Stimulated activated CD8-positive, alpha-beta memory T cell treated with anti-CD3 and anti-CD28 coated beads, Interleukin-2, amount 100 ng/mL, for 1 hour (primary cell): Measurements from ENCODE around the gene TREM2.
"Not testable (repeated sequence)": the region's sequence is repeated elsewhere in the genome, so short reads cannot be mapped to it uniquely, and the experiment has no call there.

Source experiments
- DNase-seq, 2 donors: peaks; one replicate each; pipeline ENCODE4 v3.0.0-alpha.2; 2020; ENCODE audit warnings: low read depth in 2 of 2

The TREM2 gene

GRCh38 chr6:41162687-41163418 is at the start of gene TREM2:
Gene TREM2, minus strand, starts transcription at chr6:41163116. Its CDS starts 34 bp downstream, at chr6:41163082.
- DNase-seq = no peak

DNA sequence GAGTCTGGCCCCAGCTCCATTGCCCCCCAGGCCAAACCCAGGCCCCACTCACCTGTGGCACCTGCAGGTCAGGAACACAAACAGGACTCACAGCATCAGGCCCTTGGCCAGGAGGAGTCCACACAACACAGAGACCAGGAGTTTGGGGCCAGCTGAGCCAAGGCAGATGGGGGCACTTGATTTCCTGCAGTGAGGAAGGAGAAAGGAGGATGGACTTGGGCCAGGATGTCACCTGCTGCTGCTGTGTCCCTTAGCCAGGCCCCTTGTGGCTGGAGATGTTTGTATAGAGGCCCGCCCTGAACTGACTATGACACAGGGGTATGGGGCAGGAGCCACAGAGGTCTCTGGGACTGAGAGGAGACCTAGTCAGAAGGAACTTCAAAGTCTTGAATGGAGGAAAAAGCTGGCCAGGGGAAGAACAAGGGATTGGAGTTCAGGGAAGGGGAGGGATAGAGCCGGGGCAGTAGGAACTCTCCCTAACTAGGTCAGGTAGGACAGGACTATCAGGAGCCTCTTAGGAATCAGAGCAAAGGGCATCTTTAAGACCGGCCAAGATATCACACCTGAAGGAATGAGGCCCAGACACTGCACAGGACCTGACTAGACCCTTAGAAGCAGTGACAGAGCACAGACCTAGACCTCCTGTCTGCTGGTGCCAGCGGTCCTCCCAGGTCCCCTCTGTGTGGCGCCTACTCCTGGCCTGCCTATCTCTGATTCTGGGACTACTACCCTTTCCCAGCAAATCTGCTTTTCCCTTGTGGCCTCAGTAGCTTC is 46.8 kb upstream of the TREM2 start:
- no peak for DNase-seq

GRCh38 chr6:41208439-41209106 is 45.7 kb upstream of the TREM2 start:
- no peak for DNase-seq

- DNase-seq = no peak
These were observed 41.2 kb upstream of the TREM2 start for GRCh38 chr6:41204156-41204555.

GRCh38 chr6:41201764-41202173 is 38.9 kb upstream of the TREM2 start:
- DNase-seq = no peak

GRCh38 chr6:41200901-41201763 is 38.2 kb upstream of the TREM2 start, which contains the start of gene TREML2:
Gene TREML2, minus strand, starts transcription at chr6:41201149. Its CDS starts 141 bp downstream, at chr6:41201008.
- no peak for DNase-seq

DNA sequence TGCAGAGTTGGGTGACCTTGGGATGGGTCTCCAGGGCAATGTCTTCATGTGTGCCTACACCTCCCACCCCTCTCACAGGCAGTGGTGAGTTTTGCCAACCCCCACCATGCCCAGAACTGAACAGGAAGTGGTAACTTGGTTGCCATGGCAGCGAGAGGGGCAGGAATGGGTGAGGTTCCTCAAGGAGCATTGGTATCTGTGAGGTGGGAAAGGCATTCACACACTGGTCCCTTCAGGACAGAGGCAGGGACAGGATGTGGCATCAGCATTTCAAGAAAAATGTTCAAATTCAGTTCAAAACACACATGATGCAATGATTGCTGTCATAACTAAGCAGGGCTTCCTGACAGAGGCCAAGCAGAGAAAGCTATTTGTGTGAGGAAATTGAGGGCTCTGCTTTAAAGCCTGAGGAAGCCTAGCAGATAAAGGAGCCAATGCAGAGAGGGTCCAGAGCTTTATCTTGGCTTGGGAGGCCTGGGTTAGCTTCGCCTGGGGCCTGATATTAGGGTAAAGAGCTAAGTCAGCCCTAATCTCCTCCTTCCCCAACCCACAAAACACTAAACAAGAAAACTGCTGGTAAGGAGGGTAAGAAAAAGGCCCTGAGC is 37.5 kb upstream of the TREM2 start:
- peak; percentile 20 to 40 for DNase-seq

DNA sequence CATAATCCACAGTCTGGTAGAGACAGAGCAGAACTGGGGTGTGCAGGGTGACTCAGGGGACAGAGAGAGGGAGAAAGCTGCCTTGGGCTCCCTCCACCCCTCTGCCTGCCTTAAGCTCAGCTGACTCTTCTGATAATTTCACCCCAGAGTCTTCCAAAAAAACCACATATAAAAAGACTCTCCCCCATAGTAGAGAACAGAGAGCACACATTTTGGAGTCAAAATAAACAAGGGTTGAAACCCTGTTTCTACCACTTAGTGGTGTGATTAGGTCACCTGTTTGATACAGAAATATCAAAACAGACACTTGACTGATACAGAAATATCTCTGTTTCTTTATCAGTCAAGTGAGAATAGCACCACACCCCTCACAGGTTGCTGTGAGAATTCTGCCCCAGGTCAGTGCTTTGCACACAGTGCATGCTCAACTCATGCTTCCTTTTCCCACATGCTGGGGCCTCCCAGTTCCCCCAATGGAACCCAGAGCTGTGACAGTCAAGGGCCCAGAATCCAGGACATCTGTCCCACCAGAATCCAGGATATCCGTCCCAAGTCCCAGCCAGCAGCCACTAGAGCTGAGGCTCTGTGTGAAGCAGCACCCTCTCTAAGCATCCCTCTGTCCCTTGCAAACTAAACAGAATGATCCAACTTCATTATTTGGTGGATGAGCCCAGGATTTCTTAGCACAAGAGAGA is 36.8 kb upstream of the TREM2 start:
- DNase-seq = no peak

DNA sequence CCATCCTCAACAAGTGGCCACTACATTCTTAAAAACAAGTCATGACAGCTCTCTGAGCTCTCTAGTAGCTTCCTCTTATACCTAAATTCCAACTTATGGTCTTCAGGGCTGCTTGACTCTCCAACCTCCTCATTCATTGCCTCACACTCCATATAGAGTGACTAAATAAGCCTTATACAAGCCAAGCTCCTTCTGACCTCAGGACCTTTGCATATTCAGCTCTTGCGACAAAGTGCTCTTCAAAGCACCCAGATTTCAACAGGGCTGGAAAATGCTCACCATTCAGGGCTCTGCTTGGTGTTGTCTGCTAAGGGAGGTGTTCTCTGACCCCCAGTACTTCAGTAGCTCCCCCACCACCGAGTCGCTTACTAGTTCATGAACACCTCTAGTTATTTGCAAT is 34.3 kb upstream of the TREM2 start:
- DNase-seq = no peak

GRCh38 chr6:41194386-41194785 is 31.5 kb upstream of the TREM2 start:
- DNase-seq = no peak

- DNase-seq = no peak
These were observed 31.0 kb upstream of the TREM2 start for GRCh38 chr6:41193884-41194283.

DNA sequence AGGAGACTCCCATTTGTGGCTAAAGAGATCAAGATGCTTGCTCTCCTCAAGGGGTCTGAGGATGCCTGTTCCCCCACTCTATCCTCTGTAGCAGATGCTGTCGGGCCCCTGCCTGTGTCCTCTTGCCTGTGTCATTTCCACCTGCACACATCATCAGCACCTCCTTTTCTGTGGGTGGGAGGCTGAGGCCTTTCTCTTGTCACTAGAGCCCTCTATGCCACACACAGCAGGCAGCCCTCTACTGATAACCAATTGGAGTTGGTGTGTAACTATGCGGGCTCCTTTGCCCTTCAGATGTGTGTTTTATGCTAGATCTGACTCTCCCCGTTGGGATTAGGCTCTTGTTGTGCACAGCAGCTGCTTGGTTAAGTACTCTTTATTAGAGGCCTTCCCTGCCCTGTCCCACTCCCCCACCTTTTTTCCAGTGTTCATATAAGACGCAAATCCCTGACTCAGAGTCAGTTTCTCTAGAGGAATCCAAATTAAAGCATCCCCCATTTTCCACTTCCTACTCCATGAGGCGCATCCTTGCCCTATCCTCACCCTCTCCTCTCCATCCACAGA is 30.3 kb upstream of the TREM2 start:
- DNase-seq = no peak

DNA sequence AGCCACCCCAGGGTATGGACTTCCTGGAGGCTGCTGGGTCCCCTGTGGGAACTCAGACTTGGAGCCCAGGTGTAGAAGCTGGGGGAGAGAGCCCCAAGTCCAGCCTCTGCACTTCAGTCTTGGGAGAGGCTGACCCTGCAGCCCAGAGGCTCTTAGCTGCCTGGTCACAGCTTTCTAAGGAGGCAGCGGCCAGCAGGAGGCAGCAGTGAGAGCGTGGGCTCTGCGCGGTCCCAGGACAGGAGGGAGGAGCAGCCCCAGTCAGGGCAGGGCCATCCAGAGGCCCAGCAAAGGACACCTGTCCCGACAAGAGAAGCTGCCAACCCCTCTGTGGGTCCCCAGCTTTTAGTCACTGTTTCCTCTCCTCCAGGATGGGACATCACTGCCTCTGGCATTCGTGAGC is 28.7 kb upstream of the TREM2 start:
- DNase-seq = no peak

DNA sequence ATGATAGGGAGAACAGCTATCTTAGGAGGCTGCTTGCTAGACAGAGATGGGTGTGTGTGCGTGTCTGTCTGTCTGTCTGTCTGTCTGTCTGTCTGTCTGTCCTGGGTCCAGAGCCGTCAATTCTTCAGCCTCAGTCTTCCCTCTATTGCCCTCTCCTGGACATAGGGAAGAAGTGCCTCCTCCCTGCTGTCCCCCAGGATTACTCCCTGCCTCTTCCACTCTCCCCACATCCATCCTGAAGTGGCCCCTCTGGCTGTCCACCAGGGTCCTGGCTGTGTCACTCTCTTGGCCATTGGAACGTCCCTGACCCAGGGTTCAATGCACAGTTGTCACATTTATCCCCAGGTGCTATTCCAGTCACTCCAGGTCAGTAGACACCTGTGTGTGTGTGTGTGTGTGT is 27.9 kb upstream of the TREM2 start:
- DNase-seq = no peak

DNA sequence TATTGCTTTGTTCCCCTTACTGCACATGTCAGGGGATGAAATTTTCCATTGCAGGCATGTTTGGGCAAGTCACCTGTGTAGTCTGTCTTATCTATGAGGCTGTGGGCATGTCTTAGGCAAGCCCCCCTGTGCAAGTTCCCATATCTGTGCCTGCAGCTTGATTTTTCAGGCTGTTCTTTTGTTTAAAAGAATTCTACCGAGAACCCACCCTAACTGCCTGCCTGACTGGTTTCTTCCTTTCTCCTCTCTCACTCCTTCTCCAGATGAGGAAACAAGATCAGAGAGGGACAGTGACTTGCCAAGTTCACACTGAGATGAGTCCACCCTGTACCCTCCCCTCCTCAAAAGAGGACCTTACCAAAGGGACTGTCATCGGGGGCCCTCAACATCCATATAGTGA is 27.1 kb upstream of the TREM2 start:
- DNase-seq = no peak

DNA sequence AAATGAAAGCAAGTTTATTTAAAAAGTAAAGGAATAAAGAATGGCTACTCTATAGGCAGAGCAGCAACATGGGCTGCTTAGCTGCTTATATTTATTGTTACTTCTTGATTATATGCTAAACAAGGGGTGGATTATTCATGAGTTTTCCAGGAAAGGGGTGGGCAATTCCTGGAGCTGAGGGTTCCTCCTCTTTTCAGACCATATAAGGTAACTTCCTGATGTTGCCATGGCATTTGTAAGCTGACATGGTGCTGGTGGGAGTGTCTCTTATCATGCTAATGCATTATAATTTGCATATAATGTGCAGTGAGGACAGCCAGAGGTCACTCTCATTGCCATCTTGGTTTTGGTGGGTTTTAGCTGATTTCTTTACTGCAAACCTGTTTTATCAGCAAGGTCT is 26.1 kb upstream of the TREM2 start:
- not testable (repeated sequence) for DNase-seq

GRCh38 chr6:41187924-41188886 is 25.3 kb upstream of the TREM2 start:
- DNase-seq = no peak

DNA sequence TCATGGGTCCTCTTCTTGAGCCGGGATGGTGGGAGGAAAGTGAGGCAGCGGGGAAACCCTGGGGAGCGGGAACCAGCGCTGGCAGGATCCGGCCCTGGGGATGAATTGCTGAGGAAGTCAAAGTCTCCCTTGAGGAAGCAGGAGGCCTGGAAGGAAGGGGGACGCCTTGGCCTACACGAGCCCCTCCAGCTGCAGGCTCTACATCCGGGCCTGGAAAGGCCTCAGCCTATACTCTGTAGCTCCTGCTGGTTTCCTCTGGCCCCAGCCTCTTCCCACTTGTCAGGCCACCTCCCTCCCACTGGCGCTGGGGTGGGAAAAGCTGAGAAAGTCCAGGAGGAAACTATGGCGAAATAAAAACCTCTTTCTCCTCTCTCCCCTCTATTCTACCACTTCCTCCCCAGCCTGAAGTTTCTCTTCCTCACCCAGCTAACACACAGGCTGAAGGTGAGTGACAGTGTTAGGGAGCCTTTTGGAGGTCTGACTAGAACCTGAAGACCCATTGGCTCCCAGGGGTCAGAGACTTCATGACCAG is 23.2 kb upstream of the TREM2 start:
- DNase-seq = no peak

DNA sequence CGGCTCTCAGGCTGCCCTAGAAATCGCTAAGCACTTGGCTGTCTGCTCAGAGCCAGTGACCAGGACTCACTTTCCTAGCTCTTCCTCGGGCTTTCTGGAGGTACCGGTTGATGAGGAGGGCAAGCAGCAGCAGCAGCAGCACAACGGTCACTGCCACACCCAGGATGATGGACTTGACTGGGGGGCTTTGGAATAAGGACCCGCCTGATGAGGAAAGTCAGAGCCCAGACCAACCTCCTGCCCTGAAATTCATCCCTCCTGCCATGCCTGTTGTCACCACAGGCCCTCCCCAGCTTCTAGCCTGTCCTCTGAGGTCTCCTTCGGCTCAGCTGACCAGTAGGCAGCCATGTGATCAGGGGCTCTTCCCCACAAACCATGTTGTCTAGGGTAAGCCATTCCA is 21.8 kb upstream of the TREM2 start:
- no peak for DNase-seq
